ENCODE measurements around the gene TRUB1. TPM values are rescaled to one million over a fixed set of nuclear protein-coding genes. Genes with fewer than 3 reads are reported as not detected.

TRUB1 gene
- total and polyA plus RNA-seq, 2 donors (not counting 3 experiments of a cell fraction or from before 2014, with no cell fraction given), result 4.6 to 16.7 TPM

- POLR2A ChIA-PET, result no interaction called here
- dilution Hi-C loops (cut with MboI; ENCODE audit: extremely low pct_ligation_motif_present, low sequenced_read_pairs), result no loop called here
Observed at GRCh38 chr10:114897593-114897992, 40.4 kb upstream of the TRUB1 start.

More at GRCh38 chr10:114897593-114897992, 40.4 kb upstream of the TRUB1 start:
- H2AFZ ChIP-seq (ENCODE audit: low read depth, low read length), result no peak overlapping the region
- H4K20me1 ChIP-seq (replicated peaks; ENCODE audit: control insufficient read depth, extremely low read depth, insufficient read depth, low read length), result no peaks in the 10 kb centered on the region
- H3K9me3 ChIP-seq (replicated peaks; ENCODE audit: control insufficient read depth, insufficient read depth, low read length), result no peaks in the 10 kb centered on the region
- no peak overlapping the region for H3K4me2 ChIP-seq (ENCODE audit: insufficient read depth, low read length)
- CTCF ChIA-PET, result no interaction called here
- H3K27ac ChIP-seq (ENCODE audit: insufficient read depth, low read depth, low read length), result no peak overlapping the region
- no TSS peak for BruUV-seq (replicated peaks)
- no peak overlapping the region for H3K4me3 ChIP-seq (replicated peaks in 1 of 3; ENCODE audit: insufficient read depth in 1 of 3, low read depth in 1 of 3, low read length in 3 of 3)
- FAIRE-seq (no peak), DNase-seq (ENCODE audit: low read depth, low spot score) (no peak)
- peaks cover 0 to 3% of the 10 kb centered on the region in 2 experiments for H3K27me3 ChIP-seq (ENCODE audit: control insufficient read depth in 2 of 2, insufficient read depth in 2 of 2, low read length in 2 of 2)
- H3K79me2 ChIP-seq (ENCODE audit: control insufficient read depth, insufficient read depth, low read length), result no peaks in the 10 kb centered on the region
- no peaks in the 10 kb centered on the region for H3K36me3 ChIP-seq (ENCODE audit: control insufficient read depth in 2 of 2, extremely low read depth in 1 of 2, insufficient read depth in 2 of 2, low read length in 2 of 2)
- TF ChIP-seq GATA2 (IDR thresholded peaks at IDR 0.05; ENCODE audit: insufficient read depth, insufficient read length, low read depth, low read length), result no peak
- no peak for TF ChIP-seq EZH2 (IDR thresholded peaks at IDR 0.05; ENCODE audit: borderline replicate concordance, low read depth, low read length, severe bottlenecking)
- no peak for TF ChIP-seq JUN (IDR thresholded peaks at IDR 0.05; ENCODE audit: borderline replicate concordance, insufficient read depth, insufficient read length, low read depth)
- TF ChIP-seq POLR2A (IDR thresholded peaks at IDR 0.05; ENCODE audit: low read depth, low read length), result no peak
- TF ChIP-seq MAX (IDR thresholded peaks at IDR 0.05; ENCODE audit: insufficient read depth, insufficient read length), result no peak
- no peak for TF ChIP-seq CTCF (IDR thresholded peaks at IDR 0.05; ENCODE audit: extremely low read depth in 1 of 2, insufficient read depth in 1 of 2, low read depth in 1 of 2, low read length in 2 of 2)
- TF ChIP-seq MYC (IDR thresholded peaks at IDR 0.05; ENCODE audit: low read depth, low read length), result no peak
- TF ChIP-seq FOS (IDR thresholded peaks at IDR 0.05; ENCODE audit: borderline replicate concordance, insufficient read depth, low read length), result no peak
- no peak for TF ChIP-seq POLR2AphosphoS5 (IDR thresholded peaks at IDR 0.05; ENCODE audit: insufficient read depth, low read depth, low read length)
- no peaks in the 10 kb centered on the region for H3K4me1 ChIP-seq (ENCODE audit: control insufficient read depth, extremely low read depth, insufficient read depth, low read length)
- intact Hi-C loops (cut with micrococcal nuclease), result no loop called here
- H3K9me1 ChIP-seq (replicated peaks; ENCODE audit: control insufficient read depth, extremely low read depth, insufficient read depth, low read length), result no peaks in the 10 kb centered on the region
- H3K9ac ChIP-seq (replicated peaks; ENCODE audit: extremely low read depth, insufficient read depth, low read length), result no peak overlapping the region
